HG03025 (cell line): ENCODE results near the gene SNX20.

Experiments
- ATAC-seq: cut with Tn5 transposase; IDR thresholded peaks from one replicate; pipeline ENCODE4 v1.9.1; 2021; ENCODE audit warnings: mild to moderate bottlenecking, moderate library complexity; ENCODE audit not compliant: unreplicated experiment, low FRiP score

SNX20 gene

DNA sequence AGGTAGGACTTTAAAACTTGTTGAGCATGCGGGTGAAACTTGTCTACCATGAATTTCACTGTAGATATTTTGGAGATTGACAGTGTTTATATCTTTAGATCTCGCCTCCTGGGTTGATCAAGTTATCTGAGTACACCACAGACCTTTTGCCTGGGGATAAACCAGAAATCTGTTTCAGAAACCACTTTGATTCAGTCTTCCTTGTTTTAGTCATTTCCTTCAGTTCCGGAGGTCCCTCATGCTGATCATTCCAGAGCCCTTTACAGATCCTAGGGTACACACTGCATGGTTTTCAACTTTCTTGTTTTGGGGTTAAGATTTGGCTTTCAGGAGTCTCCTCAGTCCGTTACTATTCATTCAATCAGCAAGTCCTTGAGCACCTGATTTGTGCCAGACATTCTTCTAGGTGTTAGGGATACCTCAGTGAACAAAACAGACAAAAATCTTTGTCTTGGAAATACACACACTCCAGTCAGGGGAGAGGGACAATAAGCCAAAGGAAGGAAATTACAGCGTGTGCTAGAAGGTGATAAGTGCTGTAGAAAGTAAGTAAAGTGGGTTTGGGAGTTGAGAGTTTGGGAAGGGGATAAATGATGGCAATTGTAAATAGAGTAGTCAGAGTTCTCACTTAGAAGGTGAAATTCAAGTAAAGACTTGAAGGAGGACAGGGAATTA lies 24.5 kb upstream of the SNX20 start:
- ATAC-seq: no peak

DNA sequence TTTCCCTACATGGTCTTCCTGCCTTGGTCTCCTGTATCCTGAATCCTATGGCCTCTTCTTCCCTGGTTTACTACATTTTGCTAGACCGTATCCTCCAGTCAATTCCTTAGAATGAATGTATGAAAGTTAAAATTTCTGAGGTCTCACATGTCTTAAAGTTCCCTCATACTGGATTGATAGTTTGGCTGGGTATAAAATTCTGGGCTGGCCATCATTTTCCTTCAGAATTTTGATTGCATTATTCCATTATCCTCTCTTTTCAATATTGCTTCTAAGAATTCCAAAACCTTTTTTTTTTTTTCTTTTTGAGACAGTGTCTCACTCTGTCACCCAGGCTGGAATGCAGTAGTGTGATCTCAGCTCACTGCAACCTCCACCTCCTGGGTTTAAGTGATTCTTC lies 23.1 kb upstream of the SNX20 start:
- no peak for ATAC-seq

DNA sequence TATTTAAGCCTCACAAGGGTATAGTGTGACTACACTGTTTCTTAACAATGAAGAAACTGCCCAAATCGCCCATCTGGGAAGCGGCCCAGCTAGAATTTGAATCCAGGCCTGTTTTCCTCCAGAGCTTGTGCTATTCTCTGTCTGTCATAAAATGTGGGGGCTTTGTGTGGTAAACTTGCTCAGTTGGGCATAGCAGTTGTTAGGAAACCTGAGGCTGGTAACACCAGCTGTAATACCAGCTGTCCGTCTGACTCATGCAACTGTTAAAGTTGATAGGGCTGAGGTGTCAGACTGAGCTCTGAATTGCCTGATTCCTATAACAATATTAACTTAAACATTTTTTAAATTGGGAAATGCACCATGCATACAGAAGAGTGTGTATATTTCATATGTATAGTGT lies 21.6 kb upstream of the SNX20 start:
- ATAC-seq: no peak

DNA sequence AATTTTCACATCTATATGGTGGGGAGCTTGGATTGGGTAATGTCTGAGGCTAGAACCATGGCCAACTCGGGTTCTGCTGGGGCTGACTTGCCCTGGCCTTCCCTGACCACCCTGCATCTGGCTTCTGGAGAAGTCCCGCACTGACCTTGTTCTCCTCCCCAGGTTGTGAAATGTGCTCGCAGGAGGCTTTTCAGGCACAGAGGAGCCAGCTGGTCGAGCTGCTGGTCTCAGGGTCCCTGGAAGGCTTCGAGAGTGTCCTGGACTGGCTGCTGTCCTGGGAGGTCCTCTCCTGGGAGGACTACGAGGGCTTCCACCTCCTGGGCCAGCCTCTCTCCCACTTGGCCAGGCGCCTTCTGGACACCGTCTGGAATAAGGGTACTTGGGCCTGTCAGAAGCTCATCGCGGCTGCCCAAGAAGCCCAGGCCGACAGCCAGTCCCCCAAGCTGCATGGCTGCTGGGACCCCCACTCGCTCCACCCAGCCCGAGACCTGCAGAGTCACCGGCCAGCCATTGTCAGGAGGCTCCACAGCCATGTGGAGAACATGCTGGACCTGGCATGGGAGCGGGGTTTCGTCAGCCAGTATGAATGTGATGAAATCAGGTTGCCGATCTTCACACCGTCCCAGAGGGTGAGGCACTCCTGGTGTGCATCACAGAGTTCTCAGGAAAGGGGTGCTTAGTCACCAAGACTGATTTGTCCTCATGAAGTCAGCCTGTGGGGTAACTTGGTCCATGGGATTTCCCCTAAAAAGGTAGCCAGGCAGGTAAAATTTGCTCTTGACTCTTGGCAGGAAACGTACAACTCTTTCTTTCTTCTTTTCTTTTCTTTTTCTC lies 18.4 kb upstream of the SNX20 start:
- ATAC-seq: no peak

DNA sequence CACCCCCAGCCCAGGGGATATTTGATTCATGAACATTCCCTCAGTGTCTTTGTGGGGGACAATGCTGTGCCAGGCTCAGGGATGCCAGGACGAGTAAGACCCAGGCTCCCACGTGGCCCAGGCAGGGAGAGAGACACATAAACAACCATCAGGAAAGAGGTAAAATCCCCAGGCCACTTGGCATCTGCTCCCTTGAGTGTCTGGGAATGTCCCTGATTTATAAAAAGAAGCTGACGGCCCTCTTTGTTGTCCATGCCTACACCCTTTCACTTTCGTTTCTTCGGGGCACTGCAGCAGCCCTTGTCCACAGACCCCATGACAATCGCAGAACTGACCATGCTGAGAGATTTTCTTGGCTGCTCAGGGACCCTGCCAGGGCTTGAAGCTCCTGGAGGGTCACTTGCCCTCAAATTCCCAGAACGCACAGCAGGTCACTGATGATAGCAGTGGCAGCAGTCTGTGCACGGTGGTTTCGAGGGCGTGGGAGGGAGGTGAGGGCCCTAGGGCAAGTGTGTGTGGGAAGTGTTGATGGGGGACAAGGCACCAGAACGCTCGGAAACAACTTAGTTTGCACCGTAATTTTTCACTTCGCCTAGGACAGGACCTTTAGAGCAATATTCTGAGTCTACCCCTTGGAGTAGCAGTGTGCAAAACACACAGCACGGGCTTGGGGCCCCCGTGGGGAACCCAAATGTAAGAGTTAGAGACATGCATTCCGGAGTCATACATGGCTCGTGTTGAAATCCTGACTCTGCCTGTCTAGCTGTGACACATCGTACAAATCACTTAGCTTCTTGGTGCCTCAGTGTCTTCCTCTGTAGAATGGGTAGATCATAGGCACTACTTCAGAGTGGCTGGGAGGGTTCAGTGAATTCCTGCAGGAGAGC lies 17.0 kb upstream of the SNX20 start:
- peak; percentile 48 for ATAC-seq

DNA sequence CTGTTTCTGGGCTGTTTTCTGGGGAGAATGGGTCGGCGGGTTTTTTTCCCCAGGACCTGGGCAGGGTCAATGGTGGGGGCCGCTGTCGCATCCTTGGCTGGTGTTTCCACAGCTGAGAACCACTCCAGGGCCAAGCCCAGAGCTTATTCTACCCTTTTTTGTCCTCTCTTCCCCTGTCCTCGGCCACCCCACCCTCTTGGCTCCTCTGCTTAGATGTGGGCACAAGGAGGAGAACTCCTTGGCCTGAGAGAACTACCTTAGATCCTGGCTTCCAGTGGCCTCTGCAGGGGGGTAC lies 16.3 kb upstream of the SNX20 start:
- ATAC-seq: no peak

DNA sequence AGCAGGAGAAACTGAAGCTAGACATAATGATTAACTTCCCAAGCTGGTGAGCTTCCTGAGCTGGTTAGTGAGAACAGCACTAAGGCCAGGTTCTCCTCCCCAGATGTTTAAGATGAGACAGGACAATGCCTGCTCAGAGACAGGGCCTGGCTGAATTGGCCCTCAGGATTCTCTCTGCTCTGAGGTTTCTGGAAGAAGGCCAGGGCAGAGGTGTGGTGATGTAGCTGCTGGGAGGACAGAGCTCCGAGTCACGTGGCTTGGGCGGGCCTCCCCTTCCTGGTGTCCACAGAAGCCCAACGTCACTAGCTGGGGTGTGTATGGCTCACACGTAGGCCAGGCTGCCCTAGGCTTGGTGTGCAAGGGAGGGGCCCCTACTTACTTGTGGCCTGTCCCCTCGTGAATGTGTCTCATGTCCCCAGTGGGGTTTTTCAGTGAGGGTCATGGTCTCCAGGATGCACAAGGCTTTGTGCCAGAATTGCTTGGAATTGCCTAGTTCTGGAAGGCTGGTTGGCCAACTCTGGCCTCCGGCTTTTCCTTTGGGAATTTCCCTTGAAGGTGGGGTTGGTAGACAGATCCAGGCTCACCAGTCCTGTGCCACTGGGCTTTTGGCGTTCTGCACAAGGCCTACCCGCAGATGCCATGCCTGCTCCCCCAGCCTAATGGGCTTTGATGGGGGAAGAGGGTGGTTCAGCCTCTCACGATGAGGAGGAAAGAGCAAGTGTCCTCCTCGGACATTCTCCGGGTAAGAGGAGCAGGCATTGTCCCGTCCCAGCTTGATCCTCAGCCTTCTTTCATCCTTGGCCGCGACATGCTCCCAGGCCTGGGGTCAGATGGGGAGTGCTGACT lies 15.7 kb upstream of the SNX20 start:
- ATAC-seq: peak; percentile 45

DNA sequence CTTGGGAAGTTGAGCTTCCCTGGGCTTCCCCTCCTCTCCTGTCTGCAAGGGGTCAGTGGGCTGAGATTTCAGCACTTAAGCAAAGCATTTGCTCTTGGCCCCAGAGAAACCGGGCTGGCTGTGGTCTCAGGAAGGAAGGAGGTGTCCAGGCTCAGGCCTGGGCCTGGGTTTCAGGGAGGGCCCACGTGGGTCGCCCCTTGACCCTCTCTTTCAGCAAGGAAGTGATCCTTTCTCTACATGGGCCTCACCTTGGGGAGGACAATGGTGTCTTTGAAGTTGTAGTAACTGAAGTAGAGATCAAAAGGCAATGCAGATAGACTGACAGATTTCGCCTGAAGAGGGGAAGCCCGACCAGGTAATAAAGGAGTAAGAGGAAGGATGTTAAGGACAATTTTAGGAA lies 15.0 kb upstream of the SNX20 start:
- ATAC-seq: no peak

DNA sequence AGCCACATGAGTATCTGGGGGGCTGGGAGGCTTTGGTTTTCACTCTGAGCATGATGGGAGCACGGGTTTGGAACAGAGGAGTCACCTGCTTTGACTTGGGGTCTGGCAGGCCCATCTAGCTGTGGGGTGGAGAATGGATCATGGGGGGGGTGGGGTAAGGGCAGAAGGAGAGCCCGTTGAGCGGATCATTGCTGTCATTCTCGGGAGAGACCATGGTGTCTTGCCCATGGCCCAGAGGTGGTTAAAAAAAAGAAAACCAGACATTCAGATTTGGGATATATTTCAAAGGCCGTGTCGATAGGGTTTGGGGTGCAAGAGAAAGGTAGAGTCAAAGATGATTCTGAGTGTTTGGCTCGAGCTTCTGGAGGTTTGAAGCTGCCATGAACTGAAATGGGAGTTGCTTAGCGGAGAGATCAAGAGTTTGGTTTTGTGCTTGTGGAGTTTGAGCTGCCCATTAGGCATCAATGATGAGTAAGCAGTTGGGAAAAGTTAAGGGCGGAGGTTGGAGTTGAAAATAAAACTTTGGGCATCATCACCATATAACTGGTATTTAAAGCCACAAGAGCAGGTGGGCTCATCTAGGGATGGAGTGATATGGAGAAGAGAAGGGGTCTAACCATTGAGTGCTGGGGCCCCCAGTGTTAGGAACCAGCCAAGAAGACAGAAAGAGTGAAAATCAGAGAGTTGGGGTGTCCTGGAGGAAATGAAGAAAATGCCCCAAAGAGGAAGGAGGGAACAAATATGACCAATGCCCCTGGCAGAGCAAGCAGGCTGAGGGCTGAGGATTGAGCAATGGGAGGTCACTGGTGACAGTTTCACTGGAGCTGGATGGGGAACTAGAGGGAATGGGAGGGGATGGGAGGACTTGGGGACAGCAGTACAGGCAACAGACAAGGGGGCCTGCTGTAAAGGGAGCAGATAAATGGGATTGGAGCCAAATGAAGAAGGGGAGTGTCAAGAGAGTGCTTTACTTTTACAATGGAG lies 14.2 kb upstream of the SNX20 start:
- ATAC-seq: no peak

DNA sequence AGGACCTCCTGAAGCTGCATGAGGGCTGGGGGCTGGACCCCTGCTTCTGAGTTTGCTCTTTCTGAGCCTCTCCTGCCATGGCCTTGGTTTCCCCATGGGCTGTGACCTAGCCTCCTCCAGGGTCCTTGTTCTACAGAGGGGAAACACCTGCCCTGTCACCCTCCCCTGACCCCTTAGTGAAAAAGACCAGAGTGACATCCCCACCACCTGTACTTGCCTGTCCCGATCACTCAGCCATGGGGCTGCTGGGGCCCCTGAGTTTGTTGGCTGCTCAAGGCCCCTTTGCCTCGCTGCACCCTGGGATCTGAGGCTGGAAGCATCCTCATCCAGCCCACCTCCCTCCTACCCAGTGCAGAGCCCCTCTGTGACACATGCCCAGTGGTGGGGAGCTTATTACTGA lies 13.1 kb upstream of the SNX20 start:
- ATAC-seq: no peak

DNA sequence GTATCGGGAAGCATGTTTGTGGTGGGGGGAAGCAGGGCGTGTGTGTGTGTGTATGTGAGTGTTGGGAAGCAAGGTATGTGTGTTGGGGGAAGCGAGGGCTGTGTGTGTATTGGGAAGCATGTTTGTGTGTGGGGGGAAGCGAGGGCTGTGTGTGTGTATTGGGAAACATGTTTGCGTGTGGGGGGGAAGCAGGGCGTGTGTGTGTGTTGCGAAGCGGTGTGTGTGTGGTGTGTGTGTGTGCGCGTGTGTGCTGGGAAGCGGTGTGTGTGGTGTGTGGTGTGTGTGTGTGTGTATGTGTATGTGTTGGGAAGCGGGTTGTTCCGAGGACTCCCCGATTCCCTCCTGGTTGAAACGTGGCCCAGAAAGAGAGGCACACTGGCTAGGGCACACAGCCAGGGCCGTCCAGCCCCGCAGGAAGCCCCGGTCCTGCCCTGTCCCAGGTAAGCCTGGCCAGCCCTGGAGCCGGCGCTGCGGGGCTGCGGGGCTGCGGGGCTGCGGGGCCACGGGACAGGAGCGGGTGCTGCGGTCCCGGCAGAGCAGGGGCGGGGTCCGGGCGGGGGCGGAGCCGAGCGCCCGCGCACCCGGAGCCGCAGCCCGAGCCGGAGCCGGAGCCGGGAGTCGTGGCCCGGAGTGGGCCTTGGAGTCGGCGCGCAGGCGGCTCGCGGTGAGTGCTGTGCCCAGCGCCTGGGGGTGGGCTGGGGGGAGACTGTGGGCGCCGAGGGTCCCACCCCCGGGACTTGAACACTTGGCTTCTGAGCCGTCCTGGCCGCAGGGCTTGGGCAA lies 12.1 kb upstream of the SNX20 start, which contains the start of gene NOD2:
Gene NOD2, plus strand, starts transcription at position 608 of the 783 bp plus-strand sequence. CDS start 5,890 bp downstream, outside the sequence.
- no peak for ATAC-seq

DNA sequence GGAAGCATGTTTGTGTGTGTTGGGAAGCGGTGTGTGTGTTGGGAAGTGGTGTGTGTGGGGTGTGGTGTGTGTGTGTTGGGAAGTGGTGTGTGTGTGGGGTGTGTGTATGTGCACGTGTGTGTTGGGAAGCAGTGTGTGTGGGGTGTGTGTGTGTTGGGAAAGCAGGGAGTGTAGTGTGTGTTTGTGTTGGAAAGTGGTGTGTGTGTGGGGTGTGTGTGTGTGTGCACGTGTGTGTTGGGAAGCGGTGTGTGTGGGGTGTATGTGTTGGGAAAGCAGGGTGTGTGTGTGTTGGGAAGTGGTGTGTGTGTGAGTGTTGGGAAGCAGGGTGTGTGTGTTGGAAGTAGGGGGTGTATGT lies 11.5 kb upstream of the SNX20 start:
- ATAC-seq: no peak

DNA sequence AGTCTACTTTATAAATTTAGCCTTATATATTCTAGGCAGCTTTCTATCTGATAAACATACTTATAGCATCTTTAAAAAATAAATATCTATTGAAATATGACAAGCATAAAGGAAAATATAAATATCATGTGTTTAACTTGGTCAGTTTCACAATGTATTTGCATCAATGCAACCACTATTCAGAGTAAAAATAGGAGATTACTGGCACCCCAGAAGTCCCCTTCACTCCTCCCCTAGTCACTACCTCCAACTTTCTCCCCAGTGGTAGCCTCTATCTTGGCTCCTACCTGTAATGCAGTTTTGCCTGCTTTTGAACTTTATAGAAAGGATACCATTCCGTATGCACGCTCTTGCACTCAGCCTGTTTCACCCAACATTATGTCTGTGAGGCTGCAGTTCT lies 9.1 kb upstream of the SNX20 start:
- ATAC-seq: no peak

DNA sequence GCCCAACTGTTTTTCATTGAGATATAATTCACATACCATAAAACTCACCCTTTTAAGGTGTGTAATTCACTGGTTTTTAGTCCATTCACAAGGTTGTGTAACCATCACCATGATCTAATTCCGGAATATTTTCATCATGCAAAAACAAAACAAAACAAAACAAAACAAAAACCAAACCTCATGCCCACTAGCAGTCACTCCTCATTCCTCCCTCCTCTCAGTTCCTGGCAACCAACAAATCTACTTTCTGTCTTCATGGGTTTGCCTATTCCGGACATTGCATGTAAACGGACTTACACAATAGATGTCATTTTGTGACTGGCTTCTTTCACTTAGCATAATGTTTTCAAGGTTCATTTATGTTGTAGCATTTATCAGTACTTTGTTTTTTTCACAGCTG lies 7.8 kb upstream of the SNX20 start:
- no peak for ATAC-seq

DNA sequence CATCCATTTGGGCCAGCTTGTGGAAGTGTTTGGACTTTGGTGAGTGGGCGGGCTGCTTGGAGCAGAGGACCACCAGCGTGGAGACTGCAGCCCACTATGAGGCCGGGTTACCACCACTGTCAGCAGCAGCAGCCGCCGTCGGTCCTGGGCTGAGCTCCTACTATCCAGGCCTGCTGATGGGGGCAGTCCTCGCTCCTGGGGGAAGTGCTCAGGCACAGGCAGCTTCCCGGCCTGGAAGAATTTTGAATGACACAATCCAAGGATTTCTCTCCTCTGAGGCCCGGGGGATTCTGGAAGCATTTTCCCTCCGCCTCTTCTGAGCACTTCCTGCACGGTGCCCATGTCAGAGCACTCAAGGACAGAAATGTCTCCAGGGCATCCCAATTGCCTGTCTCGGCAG lies 7.0 kb upstream of the SNX20 start:
- ATAC-seq: no peak

DNA sequence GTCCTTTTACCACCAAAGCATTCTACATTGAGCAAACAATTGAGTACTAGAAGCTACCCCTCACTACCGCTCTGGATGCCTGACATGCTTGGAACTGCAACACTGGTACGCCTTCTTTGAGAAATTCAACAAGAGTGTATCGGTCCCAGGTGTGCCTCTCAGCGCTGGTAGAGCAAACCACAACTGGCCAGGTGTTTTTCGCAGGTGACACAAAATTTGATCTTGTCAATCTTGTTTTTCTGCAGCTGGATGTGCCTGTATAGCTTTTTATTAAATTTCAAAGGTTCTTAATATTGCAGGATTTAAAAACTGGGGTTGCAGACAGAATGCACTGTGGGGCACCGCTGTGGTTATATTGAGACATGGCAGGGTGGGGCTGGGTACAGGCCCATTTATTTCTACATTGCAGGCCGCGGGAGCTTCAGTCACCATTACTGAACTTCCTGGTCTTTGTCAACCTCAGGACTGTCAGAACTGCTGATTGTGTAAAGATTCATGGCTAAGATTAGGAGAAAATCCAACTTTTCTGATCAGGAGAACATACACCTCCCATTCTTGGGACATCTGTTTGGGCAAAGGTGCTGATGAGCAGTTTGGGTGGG lies 4.5 kb upstream of the SNX20 start:
- ATAC-seq: no peak

DNA sequence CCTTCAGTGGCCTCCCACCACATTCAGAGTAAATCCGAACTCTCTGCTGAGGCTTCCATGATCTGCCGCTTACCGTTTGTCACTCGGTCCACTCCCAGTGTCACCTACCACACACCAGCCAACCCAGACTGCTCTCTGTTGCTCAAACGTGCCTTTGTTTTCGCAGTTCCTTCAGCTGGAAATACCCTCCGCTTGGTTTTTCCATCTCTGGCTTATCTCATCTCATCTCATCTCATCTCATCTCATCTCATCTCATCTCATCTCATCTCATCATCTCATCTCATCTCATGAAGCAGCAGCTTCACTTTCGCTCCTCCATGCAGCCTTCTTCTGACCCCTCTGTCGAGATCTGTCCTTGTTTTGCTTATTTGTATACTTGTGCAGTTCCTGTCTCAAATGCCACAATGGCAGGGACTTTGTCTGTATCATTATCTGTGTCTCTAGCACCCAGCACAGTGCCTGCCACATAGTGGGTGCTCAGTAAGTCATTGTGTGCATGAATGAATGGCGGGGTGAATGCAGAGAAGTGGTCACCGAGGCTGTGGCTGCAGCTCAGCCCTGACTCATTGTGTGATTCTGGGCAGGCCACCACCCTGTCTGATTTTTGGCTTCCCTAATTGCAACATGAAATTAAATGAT lies 3.8 kb upstream of the SNX20 start:
- no peak for ATAC-seq
